SU-DHL-6 (cell line): ENCODE measurements around the gene TRIM54.

Experiments
- CTCF ChIP-seq: fragments of 200-600 bp; sonication (generic); IDR thresholded peaks from one replicate; pipeline ENCODE4 v1.5.1; 2017; ENCODE audit warnings: antibody characterized with exemption, mild to moderate bottlenecking, low read length, moderate library complexity; ENCODE audit not compliant: insufficient read depth, poor library complexity, severe bottlenecking
- EZH2phosphoT487 ChIP-seq: fragments of 200-600 bp; sonication (generic), shearing (Covaris generic); conservative IDR thresholded peaks from 2 replicates; pipeline ENCODE4 v1.6.1; 2018; ENCODE audit warnings: mild to moderate bottlenecking, antibody characterized with exemption, low read length, moderate library complexity, mixed read lengths

- TF ChIP-seq CTCF, result no peak
- TF ChIP-seq EZH2phosphoT487, result no peak
Observed at GRCh38 chr2:27309651-27310050, 27.4 kb downstream of the TRIM54 start.
